GM23248 (cell line): ENCODE measurements around the gene FAM20B.

Experiments
- EZH2 ChIP-seq: fragments of 200-600 bp; sonication (generic); IDR thresholded peaks from 2 replicates; pipeline ENCODE4 v1.6.1; 2018; ENCODE audit warnings: antibody characterized with exemption, mild to moderate bottlenecking; ENCODE audit not compliant: insufficient read depth, poor library complexity, severe bottlenecking
- EZH2phosphoT487 ChIP-seq: fragments of 200-600 bp; sonication (generic); IDR thresholded peaks from 2 replicates; pipeline ENCODE4 v1.6.1; 2018; ENCODE audit warnings: antibody characterized with exemption, moderate library complexity, mild to moderate bottlenecking, low read depth; ENCODE audit not compliant: insufficient read depth

- TF ChIP-seq EZH2 = no peak
- no peak for TF ChIP-seq EZH2phosphoT487
These were observed 3.6 kb downstream of the FAM20B start for GRCh38 chr1:179029321-179029759.
